HUES48 (cell line): Measurements from ENCODE around the gene SCAMP4.

Experiments
- H3K27ac ChIP-seq: one replicate; pipeline ENCODE4 v1.7.0; 2013; ENCODE audit warnings: low read depth, low read length, inconsistent platforms
- H3K27me3 ChIP-seq: 2 replicates; pipeline ENCODE4 v1.6.1; 2013; ENCODE audit warnings: mild to moderate bottlenecking, low read length; ENCODE audit not compliant: control insufficient read depth, insufficient read depth
- H3K36me3 ChIP-seq: 2 replicates; pipeline ENCODE4 v1.6.1; 2013; ENCODE audit warnings: low read length; ENCODE audit not compliant: control insufficient read depth, insufficient read depth
- H3K4me1 ChIP-seq: 2 replicates; pipeline ENCODE4 v1.6.1; 2013; ENCODE audit warnings: mild to moderate bottlenecking, low read length; ENCODE audit not compliant: control insufficient read depth, insufficient read depth
- H3K4me3 ChIP-seq: 2 replicates; pipeline ENCODE4 v1.5.1; 2013; ENCODE audit warnings: mild to moderate bottlenecking, low read depth, low read length
- H3K9ac ChIP-seq: 2 replicates; pipeline ENCODE4 v1.6.1; 2013; ENCODE audit warnings: mild to moderate bottlenecking, low read depth, low read length, moderate library complexity
- H3K9me3 ChIP-seq: 2 replicates; pipeline ENCODE4 v1.6.1; 2013; ENCODE audit warnings: low read length; ENCODE audit not compliant: control insufficient read depth, insufficient read depth

SCAMP4 gene

GRCh38 chr19:1968279-1969175 is 63.3 kb downstream of the SCAMP4 start:
- Histone ChIP-seq H3K4me3 (no peak overlapping the region), H3K4me1 (no peaks in the 10 kb centered on the region), H3K9me3 (no peaks in the 10 kb centered on the region), H3K36me3 (peaks cover 23% of the 10 kb centered on the region), H3K9ac (no peak overlapping the region), H3K27ac (no peak overlapping the region), H3K27me3 (no peaks in the 10 kb centered on the region)

- peaks cover 28% of the 10 kb centered on the region for H3K36me3 ChIP-seq
- H3K4me1 ChIP-seq = no peaks in the 10 kb centered on the region
- H3K27me3 ChIP-seq = no peaks in the 10 kb centered on the region
- no peaks in the 10 kb centered on the region for H3K9me3 ChIP-seq
- H3K9ac ChIP-seq = no peak overlapping the region
- H3K4me3 ChIP-seq = no peak overlapping the region
- H3K27ac ChIP-seq = no peak overlapping the region
Measured at GRCh38 chr19:1969176-1970002, 64.2 kb downstream of the SCAMP4 start.

- Histone ChIP-seq H3K9me3 (no peaks in the 10 kb centered on the region), H3K4me3 (no peak overlapping the region), H3K4me1 (no peaks in the 10 kb centered on the region), H3K9ac (no peak overlapping the region), H3K27me3 (no peaks in the 10 kb centered on the region), H3K27ac (no peak overlapping the region), H3K36me3 (peaks cover 33% of the 10 kb centered on the region)
Measured at GRCh38 chr19:1970003-1970805, 65.0 kb downstream of the SCAMP4 start.

GRCh38 chr19:1970806-1971502 is 65.8 kb downstream of the SCAMP4 start:
- Histone ChIP-seq H3K9ac (no peak overlapping the region), H3K27ac (no peak overlapping the region), H3K27me3 (no peaks in the 10 kb centered on the region), H3K4me1 (no peaks in the 10 kb centered on the region), H3K36me3 (peaks cover 39% of the 10 kb centered on the region), H3K4me3 (no peak overlapping the region), H3K9me3 (no peaks in the 10 kb centered on the region)

- H3K36me3 ChIP-seq = peaks cover 49% of the 10 kb centered on the region
Measured at GRCh38 chr19:1974381-1975161, 69.4 kb downstream of the SCAMP4 start.

GRCh38 chr19:1975162-1975480 is 69.9 kb downstream of the SCAMP4 start:
- H3K27me3 ChIP-seq = no peaks in the 10 kb centered on the region
- H3K9me3 ChIP-seq = no peaks in the 10 kb centered on the region
- no peak overlapping the region for H3K9ac ChIP-seq

More at GRCh38 chr19:1974381-1975161, 69.4 kb downstream of the SCAMP4 start:
- Histone ChIP-seq H3K4me3 (no peak overlapping the region), H3K9me3 (no peaks in the 10 kb centered on the region), H3K4me1 (no peaks in the 10 kb centered on the region), H3K9ac (no peak overlapping the region), H3K27me3 (no peaks in the 10 kb centered on the region), H3K27ac (no peak overlapping the region)

More at GRCh38 chr19:1975162-1975480, 69.9 kb downstream of the SCAMP4 start:
- Histone ChIP-seq H3K36me3 (peaks cover 49% of the 10 kb centered on the region), H3K4me3 (no peak overlapping the region), H3K4me1 (no peaks in the 10 kb centered on the region), H3K27ac (no peak overlapping the region)
